GM23338 (cell line): Measurements from ENCODE around the gene GJC2.

Experiments
- CREB1 ChIP-seq: fragments of 250-450 bp; sonication (Bioruptor Pico); IDR thresholded peaks from 2 replicates; pipeline ENCODE4 v1.5.0; 2020; ENCODE audit warnings: low read depth, mild to moderate bottlenecking, moderate library complexity
- CTCF ChIP-seq, 2 experiments: fragments of 200-600 bp in 1 of 2; sonication (generic) in 1 of 2; conservative IDR thresholded peaks; 2 replicates each; pipeline versions ENCODE4 v1.5.1 to v1.6.1; 2016 to 2017; ENCODE audit warnings: antibody characterized with exemption in 2 of 2, low read depth in 2 of 2, mild to moderate bottlenecking in 2 of 2, moderate library complexity in 1 of 2
- ETS1 ChIP-seq: IDR thresholded peaks from 2 replicates; pipeline ENCODE4 v1.6.1; 2016; ENCODE audit warnings: antibody characterized with exemption
- EZH2 ChIP-seq: fragments of 200-600 bp; sonication (generic); IDR thresholded peaks from one replicate; pipeline ENCODE4 v1.8.0; 2017; ENCODE audit warnings: antibody characterized with exemption, mild to moderate bottlenecking, low read depth; ENCODE audit not compliant: unreplicated experiment
- EZH2phosphoT487 ChIP-seq: fragments of 200-600 bp; sonication (generic); IDR thresholded peaks from one replicate; pipeline ENCODE4 v1.8.1; 2018; ENCODE audit warnings: antibody characterized with exemption; ENCODE audit not compliant: unreplicated experiment
- POLR2AphosphoS5 ChIP-seq: IDR thresholded peaks from 2 replicates; pipeline ENCODE4 v1.6.1; 2016; ENCODE audit warnings: antibody characterized with exemption, low read depth
- REST ChIP-seq: IDR thresholded peaks from one replicate; pipeline ENCODE4 v1.6.1; 2018; ENCODE audit warnings: antibody characterized with exemption; ENCODE audit not compliant: unreplicated experiment
- STAT1 ChIP-seq: IDR thresholded peaks from one replicate; pipeline ENCODE4 v1.6.1; 2016; ENCODE audit warnings: antibody characterized with exemption; ENCODE audit not compliant: unreplicated experiment
- ZNF331 ChIP-seq: fragments of 250-450 bp; sonication (Bioruptor Pico); IDR thresholded peaks from 2 replicates; pipeline ENCODE4 v1.5.0; 2020; ENCODE audit warnings: low read depth, mild to moderate bottlenecking, moderate library complexity

GRCh38 chr1:228120857-228121489 lies 28.8 kb upstream of the GJC2 start:
- no peak for TF ChIP-seq CTCF (conservative IDR thresholded peaks at IDR 0.05; ENCODE audit: low read depth in 2 of 2)
- TF ChIP-seq EZH2phosphoT487: no peak
- TF ChIP-seq CREB1 (CRISPR knock-in tag): no peak
- TF ChIP-seq EZH2: no peak
- no peak for TF ChIP-seq STAT1
- no peak for TF ChIP-seq POLR2AphosphoS5
- TF ChIP-seq ETS1: no peak
- no peak for TF ChIP-seq REST
- no peak for TF ChIP-seq ZNF331 (CRISPR knock-in tag)
